ENCODE measurements around the gene SIDT2. TPM values are rescaled to one million over a fixed set of nuclear protein-coding genes. Genes with fewer than 3 reads are reported as not detected.
A peak's percentile ranks its signal among the peaks of the same experiment; 100 is the strongest.

The SIDT2 gene
- total and polyA plus RNA-seq, 2 of the 8 experiments (the other 6 are each of a cell fraction or from before 2014, with no cell fraction given) = 18.5 to 21.1 TPM

DNA sequence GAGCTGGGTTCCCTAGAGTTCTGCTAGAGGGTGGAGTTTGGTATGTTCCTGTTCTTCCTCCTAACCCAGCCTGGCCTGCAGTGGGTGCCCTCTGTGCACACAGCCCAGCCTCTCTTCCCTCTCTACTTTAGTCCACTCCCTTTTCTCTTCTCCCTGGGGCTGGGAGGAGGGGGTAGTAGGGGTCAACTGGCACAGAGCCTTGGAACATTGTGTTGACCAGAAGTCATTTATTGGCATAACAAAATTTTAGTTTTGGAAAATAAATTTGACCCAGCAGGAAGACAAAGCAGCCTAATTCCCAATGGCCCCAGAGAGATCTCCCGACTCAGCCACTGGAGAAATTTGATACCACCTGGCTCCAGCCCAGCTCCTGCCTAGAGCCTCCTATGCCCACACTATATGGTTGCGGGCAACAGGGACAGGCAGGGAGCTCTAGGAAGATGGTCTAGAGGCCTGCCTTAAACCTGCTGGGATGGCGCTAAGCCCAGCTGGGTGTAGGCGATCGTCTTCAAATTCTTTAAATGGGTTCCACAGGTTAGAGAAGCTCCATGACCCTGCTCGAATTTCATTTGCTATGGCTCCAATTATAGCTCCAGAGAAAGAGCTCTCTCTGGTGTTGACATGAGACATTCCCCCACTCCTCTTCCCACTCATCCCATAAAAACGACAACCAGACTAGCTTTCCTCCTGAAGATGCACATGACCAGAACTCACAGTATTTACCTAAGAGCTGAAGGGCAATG is 43.4 kb downstream of the SIDT2 start:
- no peak overlapping the region for H3K4me2 ChIP-seq (ENCODE audit: insufficient read depth in 1 of 2, low read depth in 2 of 2, low read length in 2 of 2)
- TF ChIP-seq TBP (IDR thresholded peaks at IDR 0.05; ENCODE audit: low read depth, low read length) (no peak), CEBPB (IDR thresholded peaks at IDR 0.05; ENCODE audit: low read depth, low read length) (no peak), BRCA1 (IDR thresholded peaks at IDR 0.05; ENCODE audit: low read depth, low read length) (no peak), SIX5 (IDR thresholded peaks at IDR 0.05; ENCODE audit: low read depth, low read length) (no peak), RXRA (IDR thresholded peaks at IDR 0.05; ENCODE audit: insufficient read depth, low read depth, low read length) (no peak), KDM5A (IDR thresholded peaks at IDR 0.05; ENCODE audit: low read length) (no peak), RAD21 (IDR thresholded peaks at IDR 0.05 in 1 of 2, conservative IDR thresholded peaks at IDR 0.05 in 1 of 2; ENCODE audit: low read depth in 2 of 2, low read length in 2 of 2) (no peak), CHD2 (IDR thresholded peaks at IDR 0.05; ENCODE audit: low read length) (no peak), JUN (IDR thresholded peaks at IDR 0.05; ENCODE audit: low read depth, low read length) (no peak), SIN3A (conservative IDR thresholded peaks at IDR 0.05 in 1 of 2, IDR thresholded peaks at IDR 0.05 in 1 of 2; ENCODE audit: low read depth in 1 of 2, low read length in 2 of 2) (no peak), MAFK (IDR thresholded peaks at IDR 0.05; ENCODE audit: low read depth, low read length) (no peak)
- TF ChIP-seq, protein P1, sequence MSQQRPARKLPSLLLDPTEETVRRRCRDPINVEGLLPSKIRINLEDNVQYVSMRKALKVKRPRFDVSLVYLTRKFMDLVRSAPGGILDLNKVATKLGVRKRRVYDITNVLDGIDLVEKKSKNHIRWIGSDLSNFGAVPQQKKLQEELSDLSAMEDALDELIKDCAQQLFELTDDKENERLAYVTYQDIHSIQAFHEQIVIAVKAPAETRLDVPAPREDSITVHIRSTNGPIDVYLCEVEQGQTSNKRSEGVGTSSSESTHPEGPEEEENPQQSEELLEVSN (IDR thresholded peaks at IDR 0.05) = no peak

More for the DNA sequence above, 43.4 kb downstream of the SIDT2 start:
- H2BK120ac ChIP-seq (replicated peaks; ENCODE audit: low read depth, low read length) = no peak overlapping the region
- no peaks in the 10 kb centered on the region for H3K4me1 ChIP-seq (replicated peaks in 1 of 4; ENCODE audit: control insufficient read depth in 3 of 4, insufficient read depth in 4 of 4, low read length in 3 of 4)
- ChIA-PET POLR2A (ENCODE audit: partially characterized antibody) (interaction anchor here (0.9 to 2.6 kb wide), 10 partner anchors 8 to 348 kb away, joined by 3 to 17 read pairs (median 6); partner anchors contain the start of genes PCSK7, SIDT2 and TAGLN), CTCF (ENCODE audit: partially characterized antibody) (interaction anchor here (0.6 to 25.0 kb wide), 12 partner anchors 8 to 495 kb away, joined by 3 to 449 read pairs (median 3); partner anchors contain the start of genes SIDT2 and TAGLN)
- 85% methylated on average over 7 of the region's 7 CpGs; no CpG with 5 or more reads in 1 of the 2 experiments for WGBS, 2 experiments (ENCODE audit: extremely low coverage in 1 of 2, insufficient coverage in 1 of 2, insufficient read length in 1 of 2, insufficient replicate concordance in 2 of 2, low coverage in 1 of 2, low lambda C conversion rate in 2 of 2, missing lambda C conversion rate in 1 of 2)
- H2BK20ac ChIP-seq (ENCODE audit: low read length) = no peak overlapping the region
- no peak for DNase-seq (ENCODE audit: low read depth in 1 of 2, low spot score in 2 of 2)
- no peaks in the 10 kb centered on the region for H3K9me3 ChIP-seq (ENCODE audit: insufficient read depth in 2 of 2, low read depth in 1 of 2, low read length in 1 of 2)
- H3K79me1 ChIP-seq (ENCODE audit: low read depth, low read length) = no peaks in the 10 kb centered on the region
- no peak for FAIRE-seq
- H2AK5ac ChIP-seq (ENCODE audit: low read depth, low read length) = no peak overlapping the region
- no peaks in the 10 kb centered on the region for H3K27me3 ChIP-seq (replicated peaks in 1 of 4; ENCODE audit: control insufficient read depth in 3 of 4, extremely low read depth in 1 of 4, insufficient read depth in 3 of 4, low read length in 3 of 4)
- no peaks in the 10 kb centered on the region for H3K23me2 ChIP-seq (ENCODE audit: low read depth, low read length)
- no peak overlapping the region for H4K5ac ChIP-seq (ENCODE audit: insufficient read length, low read depth, low read length)
- no peak overlapping the region for H3K14ac ChIP-seq (ENCODE audit: insufficient read length)
- no peak overlapping the region for H2BK15ac ChIP-seq (ENCODE audit: low read length)
- H3K4ac ChIP-seq (replicated peaks; ENCODE audit: insufficient read length, low read depth, low read length) = no peak overlapping the region
- H2BK5ac ChIP-seq (ENCODE audit: low read depth, low read length) = 0 out of 2 replicates have a peak overlapping the region, but pooled peaks have one; percentile 21
- H4K91ac ChIP-seq (replicated peaks; ENCODE audit: insufficient read length, low read length) = no peak overlapping the region
- H3K9ac ChIP-seq (replicated peaks in 1 of 4; ENCODE audit: extremely low read depth in 1 of 4, low read depth in 3 of 4, low read length in 3 of 4) = no peak overlapping the region
- H2AFZ ChIP-seq (ENCODE audit: low read length) = no peak overlapping the region
- no peak overlapping the region for H2BK12ac ChIP-seq (ENCODE audit: low read depth, low read length)
- no peak overlapping the region for H3K4me3 ChIP-seq (ENCODE audit: extremely low read depth in 1 of 4, insufficient read depth in 2 of 4, low read depth in 3 of 4, low read length in 4 of 4)
- no peak overlapping the region for H3K18ac ChIP-seq (ENCODE audit: extremely low read depth, low read length)
- H4K8ac ChIP-seq (ENCODE audit: extremely low read depth, insufficient read depth, low read length) = no peak overlapping the region
- H3K27ac ChIP-seq (ENCODE audit: low read depth, low read length) = no peak overlapping the region
- H4K20me1 ChIP-seq (replicated peaks in 1 of 2; ENCODE audit: control insufficient read depth in 1 of 2, insufficient read depth in 2 of 2, low read length in 2 of 2) = peaks cover under 1 to 2% of the 10 kb centered on the region in 2 experiments
- H3K79me2 ChIP-seq (ENCODE audit: control insufficient read depth in 1 of 2, insufficient read depth in 2 of 2, low read length in 2 of 2) = no peaks in the 10 kb centered on the region; a peak in 1 of 4 replicates
- H3K56ac ChIP-seq (replicated peaks; ENCODE audit: insufficient read length, low read depth, low read length) = no peak overlapping the region
- peaks cover 9 to 36% (median 25%) of the 10 kb centered on the region in 4 experiments; a peak in 7 of 8 replicates for H3K36me3 ChIP-seq (ENCODE audit: control insufficient read depth in 2 of 4, insufficient read depth in 4 of 4, low read length in 3 of 4)
- no peak overlapping the region for H3K23ac ChIP-seq (ENCODE audit: insufficient read length)

All from H1 (cell line).